ENCODE data around the gene NEK7.

The NEK7 gene

GRCh38 chr1:198337886-198338285 lies 181.1 kb downstream of the NEK7 start:
- TF ChIP-seq POLR2AphosphoS5 (IDR thresholded peaks at IDR 0.05; ENCODE audit: low read depth, low read length) = no peak
- no peak for TF ChIP-seq POLR2A (IDR thresholded peaks at IDR 0.05; ENCODE audit: low read depth, low read length)
- no peak for TF ChIP-seq TAF1 (IDR thresholded peaks at IDR 0.05; ENCODE audit: borderline replicate concordance, low read depth, low read length)
- DNase-seq (ENCODE audit: insufficient read length) (no peak), FAIRE-seq (no peak)

- FAIRE-seq = no peak
- no peak for TF ChIP-seq POLR2AphosphoS5 (IDR thresholded peaks at IDR 0.05; ENCODE audit: low read depth, low read length)
- no peak for DNase-seq (ENCODE audit: insufficient read length)
Measured at GRCh38 chr1:198340139-198340538, 183.3 kb downstream of the NEK7 start.

- no peak for TF ChIP-seq TAF1 (IDR thresholded peaks at IDR 0.05; ENCODE audit: borderline replicate concordance, low read depth, low read length)
- no peak for TF ChIP-seq POLR2AphosphoS5 (IDR thresholded peaks at IDR 0.05; ENCODE audit: low read depth, low read length)
- no peak for TF ChIP-seq POLR2A (IDR thresholded peaks at IDR 0.05; ENCODE audit: low read depth, low read length)
- DNase-seq (ENCODE audit: insufficient read length) (no peak), FAIRE-seq (no peak)
Measured at GRCh38 chr1:198346178-198346577, 189.4 kb downstream of the NEK7 start.

DNA sequence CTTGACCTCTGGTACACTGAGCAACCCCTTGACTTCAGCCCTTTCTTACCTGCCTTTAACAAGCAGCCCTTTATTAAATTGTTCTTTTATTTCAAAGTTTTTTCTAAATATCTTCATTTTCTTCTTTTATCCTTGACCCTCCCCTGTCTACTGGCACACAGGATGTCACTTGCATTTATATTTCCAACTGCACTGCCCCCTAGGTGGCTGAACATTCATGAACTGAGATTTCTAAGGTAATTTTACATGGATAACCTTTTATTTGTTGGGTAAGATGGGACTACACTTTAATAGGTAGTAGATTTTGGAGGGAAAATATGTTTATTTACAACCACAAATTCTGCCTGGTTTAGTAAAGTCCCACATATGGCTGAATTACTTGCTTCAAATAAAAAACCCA lies 193.7 kb downstream of the NEK7 start:
- DNase-seq (ENCODE audit: insufficient read length) (no peak), FAIRE-seq (no peak)
- no peak for TF ChIP-seq TAF1 (IDR thresholded peaks at IDR 0.05; ENCODE audit: borderline replicate concordance, low read depth, low read length)
- TF ChIP-seq POLR2A (IDR thresholded peaks at IDR 0.05; ENCODE audit: low read depth, low read length) = no peak
- no peak for TF ChIP-seq POLR2AphosphoS5 (IDR thresholded peaks at IDR 0.05; ENCODE audit: low read depth, low read length)

DNA sequence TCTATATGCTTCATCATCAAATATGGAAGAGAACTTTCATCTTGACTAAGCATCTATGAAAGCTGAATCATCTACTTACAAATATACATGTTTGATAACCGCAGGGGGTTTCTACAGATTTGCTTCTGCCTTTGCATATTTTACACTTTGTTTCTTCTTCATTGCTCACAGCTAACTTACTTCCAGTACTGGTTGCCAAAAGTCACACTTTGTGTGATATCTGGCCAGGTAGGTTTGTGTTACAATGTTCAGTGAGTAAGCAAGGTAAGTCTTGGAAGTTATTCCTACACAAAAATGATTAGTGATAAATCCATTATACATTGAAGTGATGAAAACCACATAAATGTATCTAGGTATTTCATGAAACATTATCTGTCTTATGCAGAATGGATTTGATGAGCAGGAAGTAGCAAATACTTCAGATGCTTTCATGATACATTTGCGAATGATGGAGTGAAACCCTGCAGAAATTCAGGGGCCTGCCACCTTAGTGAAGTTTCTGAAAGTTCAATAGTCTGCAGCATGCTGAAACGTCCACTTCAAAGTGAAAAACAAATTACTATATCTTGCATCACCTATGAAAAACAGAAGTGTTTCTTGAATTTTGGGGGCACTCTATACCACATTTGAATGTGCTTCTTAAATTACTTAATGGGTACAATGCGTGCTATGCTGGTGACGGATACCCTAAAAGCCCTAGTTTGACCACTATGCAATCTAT lies 196.3 kb downstream of the NEK7 start:
- FAIRE-seq (peak; percentile 90), DNase-seq (ENCODE audit: insufficient read length) (no peak)
- TF ChIP-seq TAF1 (IDR thresholded peaks at IDR 0.05; ENCODE audit: borderline replicate concordance, low read depth, low read length) = no peak
- TF ChIP-seq POLR2AphosphoS5 (IDR thresholded peaks at IDR 0.05; ENCODE audit: low read depth, low read length) = no peak
- no peak for TF ChIP-seq POLR2A (IDR thresholded peaks at IDR 0.05; ENCODE audit: low read depth, low read length)

DNA sequence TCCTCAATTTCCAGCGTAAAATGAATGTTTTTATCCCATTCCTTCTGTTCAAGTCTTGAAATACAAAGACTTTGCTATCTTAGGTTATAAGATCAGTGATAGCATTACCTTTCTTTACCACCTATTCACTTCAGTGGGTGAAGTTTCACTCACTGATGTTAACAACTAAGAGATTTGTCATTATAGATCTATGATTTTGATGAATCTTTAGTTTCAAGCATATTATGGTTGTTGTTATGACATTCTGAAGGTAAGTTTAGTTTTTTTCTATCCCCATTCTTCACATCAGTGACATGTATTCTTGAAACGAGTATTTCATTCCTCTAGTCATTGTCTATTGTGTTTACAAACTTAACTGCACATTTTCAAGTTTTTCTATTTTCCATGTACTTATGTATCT lies 201.1 kb downstream of the NEK7 start:
- peak; percentile 58 for FAIRE-seq
- DNase-seq (ENCODE audit: insufficient read length) = no peak
- TF ChIP-seq TAF1 (IDR thresholded peaks at IDR 0.05; ENCODE audit: borderline replicate concordance, low read depth, low read length) (no peak), POLR2A (IDR thresholded peaks at IDR 0.05; ENCODE audit: low read depth, low read length) (no peak), POLR2AphosphoS5 (IDR thresholded peaks at IDR 0.05; ENCODE audit: low read depth, low read length) (no peak)

- TF ChIP-seq POLR2AphosphoS5 (IDR thresholded peaks at IDR 0.05; ENCODE audit: low read depth, low read length) (no peak), POLR2A (IDR thresholded peaks at IDR 0.05; ENCODE audit: low read depth, low read length) (no peak), TAF1 (IDR thresholded peaks at IDR 0.05; ENCODE audit: borderline replicate concordance, low read depth, low read length) (no peak)
- FAIRE-seq (peak; percentile 85), DNase-seq (ENCODE audit: insufficient read length) (no peak)
Measured at GRCh38 chr1:198359024-198359653, 202.3 kb downstream of the NEK7 start.

DNA sequence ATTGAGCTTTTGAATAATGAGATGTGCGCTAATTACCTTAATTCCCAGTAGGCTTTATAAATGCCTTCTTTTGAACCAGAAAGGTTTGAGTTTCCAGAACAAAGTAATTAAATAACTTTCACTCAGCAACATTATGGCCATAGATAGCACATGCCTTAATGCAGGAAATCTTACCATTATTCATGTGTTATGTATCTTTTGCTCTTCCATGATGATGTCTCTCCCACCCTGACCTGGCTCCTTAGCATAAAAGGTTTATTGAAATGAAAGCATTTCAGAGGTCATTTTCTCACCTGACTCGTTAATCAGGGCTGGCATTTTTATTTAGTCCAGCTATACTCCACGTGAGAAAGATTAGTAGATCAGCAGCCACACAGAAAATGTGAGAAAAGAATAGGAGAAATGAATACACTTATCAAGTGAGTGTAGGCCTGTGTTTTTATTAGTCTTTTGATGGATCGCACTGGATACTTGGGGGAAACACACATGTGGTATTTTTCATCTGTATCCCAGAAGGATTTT lies 203.5 kb downstream of the NEK7 start:
- FAIRE-seq = no peak
- no peak for DNase-seq (ENCODE audit: insufficient read length)
- TF ChIP-seq TAF1 (IDR thresholded peaks at IDR 0.05; ENCODE audit: borderline replicate concordance, low read depth, low read length) (no peak), POLR2A (IDR thresholded peaks at IDR 0.05; ENCODE audit: low read depth, low read length) (no peak), POLR2AphosphoS5 (IDR thresholded peaks at IDR 0.05; ENCODE audit: low read depth, low read length) (no peak)

DNA sequence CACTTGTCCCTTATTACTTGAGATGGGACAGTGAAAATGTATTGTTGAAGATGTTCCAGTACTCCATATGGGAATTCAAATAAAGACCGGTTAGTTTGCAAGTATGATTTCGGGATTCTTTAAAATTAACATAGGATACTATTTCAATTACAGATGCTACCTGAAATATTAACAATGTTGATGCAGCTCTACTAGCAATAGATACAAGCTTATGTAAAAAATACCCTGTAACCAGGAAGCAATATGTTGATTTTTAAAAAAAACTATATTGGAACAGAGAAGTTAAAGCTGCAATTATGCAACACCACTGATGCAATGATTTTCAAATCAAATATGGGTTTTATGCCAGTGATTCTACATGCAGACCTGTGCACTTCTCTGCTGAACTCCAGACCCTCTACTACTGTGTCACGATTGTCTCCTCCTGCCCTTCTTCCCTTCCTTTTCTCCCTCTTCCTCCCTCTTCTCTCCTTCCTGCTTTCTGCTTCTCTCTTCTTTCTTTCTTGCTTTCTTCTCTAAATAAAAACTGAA lies 204.5 kb downstream of the NEK7 start:
- no peak for TF ChIP-seq TAF1 (IDR thresholded peaks at IDR 0.05; ENCODE audit: borderline replicate concordance, low read depth, low read length)
- TF ChIP-seq POLR2AphosphoS5 (IDR thresholded peaks at IDR 0.05; ENCODE audit: low read depth, low read length) = no peak
- TF ChIP-seq POLR2A (IDR thresholded peaks at IDR 0.05; ENCODE audit: low read depth, low read length) = no peak
- DNase-seq (ENCODE audit: insufficient read length) = no peak
- FAIRE-seq = no peak

DNA sequence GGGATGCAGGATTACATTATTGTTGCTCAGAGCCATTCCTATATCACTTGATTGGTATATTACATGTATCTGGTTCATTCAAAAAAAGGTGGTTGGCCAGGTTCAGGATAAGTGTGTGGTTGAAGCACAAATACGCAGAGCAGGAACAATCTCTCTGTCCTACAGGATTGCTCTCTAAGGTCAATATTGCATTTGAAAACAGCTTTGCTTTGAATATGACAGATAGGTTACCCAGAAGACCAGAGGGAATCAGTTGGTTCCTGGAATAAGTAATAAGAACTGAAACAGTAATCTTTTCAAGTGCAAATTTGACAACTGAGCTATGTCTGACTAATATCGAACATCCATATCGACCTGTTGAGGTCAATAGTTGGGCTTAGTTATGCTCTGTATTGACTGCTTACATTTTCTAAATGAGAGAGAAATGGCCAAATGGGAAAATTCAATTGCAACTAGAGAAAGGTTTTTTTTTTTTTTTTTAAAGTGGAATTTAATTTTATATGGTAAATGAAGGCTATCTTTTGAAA lies 206.9 kb downstream of the NEK7 start:
- FAIRE-seq (no peak), DNase-seq (ENCODE audit: insufficient read length) (no peak)
- TF ChIP-seq TAF1 (IDR thresholded peaks at IDR 0.05; ENCODE audit: borderline replicate concordance, low read depth, low read length) = no peak
- no peak for TF ChIP-seq POLR2AphosphoS5 (IDR thresholded peaks at IDR 0.05; ENCODE audit: low read depth, low read length)
- no peak for TF ChIP-seq POLR2A (IDR thresholded peaks at IDR 0.05; ENCODE audit: low read depth, low read length)

GRCh38 chr1:198364471-198364870 lies 207.7 kb downstream of the NEK7 start:
- FAIRE-seq = no peak
- DNase-seq (ENCODE audit: insufficient read length) = no peak
- TF ChIP-seq POLR2A (IDR thresholded peaks at IDR 0.05; ENCODE audit: low read depth, low read length) = no peak
- no peak for TF ChIP-seq TAF1 (IDR thresholded peaks at IDR 0.05; ENCODE audit: borderline replicate concordance, low read depth, low read length)
- no peak for TF ChIP-seq POLR2AphosphoS5 (IDR thresholded peaks at IDR 0.05; ENCODE audit: low read depth, low read length)

- TF ChIP-seq TAF1 (IDR thresholded peaks at IDR 0.05; ENCODE audit: borderline replicate concordance, low read depth, low read length) = no peak
- no peak for TF ChIP-seq POLR2AphosphoS5 (IDR thresholded peaks at IDR 0.05; ENCODE audit: low read depth, low read length)
- no peak for TF ChIP-seq POLR2A (IDR thresholded peaks at IDR 0.05; ENCODE audit: low read depth, low read length)
- no peak for DNase-seq (ENCODE audit: insufficient read length)
- FAIRE-seq = no peak
Measured at GRCh38 chr1:198367296-198367695, 210.5 kb downstream of the NEK7 start.

Data from GM12892 (cell line).